ENCODE measurements around the gene CBARP.

CBARP gene

DNA sequence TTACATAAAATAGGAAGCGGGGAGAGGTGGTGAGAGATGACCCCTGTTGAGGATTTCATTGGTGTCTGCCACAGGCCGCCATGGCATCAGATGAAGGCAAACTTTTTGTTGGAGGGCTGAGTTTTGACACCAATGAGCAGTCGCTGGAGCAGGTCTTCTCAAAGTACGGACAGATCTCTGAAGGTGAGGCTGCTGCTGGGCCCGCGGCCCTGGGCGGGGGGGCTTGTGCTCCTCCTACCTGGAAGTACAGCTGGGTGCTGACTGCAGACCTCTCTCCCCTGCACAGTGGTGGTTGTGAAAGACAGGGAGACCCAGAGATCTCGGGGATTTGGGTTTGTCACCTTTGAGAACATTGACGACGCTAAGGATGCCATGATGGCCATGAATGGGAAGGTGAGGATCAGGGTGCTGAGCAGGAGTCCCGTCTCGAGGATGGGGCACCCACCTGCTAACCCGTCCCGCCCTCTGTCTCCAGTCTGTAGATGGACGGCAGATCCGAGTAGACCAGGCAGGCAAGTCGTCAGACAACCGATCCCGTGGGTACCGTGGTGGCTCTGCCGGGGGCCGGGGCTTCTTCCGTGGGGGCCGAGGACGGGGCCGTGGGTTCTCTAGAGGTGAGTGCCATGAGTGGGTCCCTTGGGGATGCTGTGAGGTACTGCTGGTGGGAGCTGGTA, 33.2 kb upstream of the CBARP start:
- no peak for DNase-seq
- Histone ChIP-seq H3K4me3 (ENCODE audit: control insufficient read depth in 1 of 7, extremely low read depth in 1 of 7, insufficient read depth in 4 of 7, low read depth in 2 of 7, low read length in 6 of 7) (peak overlapping the region in 5 of 7 experiments; percentile 26 to 94 (median 87)), H3K27me3 (replicated peaks in 2 of 5; ENCODE audit: control insufficient read depth in 4 of 5, insufficient read depth in 5 of 5, low read length in 4 of 5) (peaks cover 0 to 6% (median 0%) of the 10 kb centered on the region in 5 experiments), H3K36me3 (ENCODE audit: control insufficient read depth in 4 of 4, insufficient read depth in 4 of 4, low read length in 3 of 4) (peaks cover 2 to 45% (median 39%) of the 10 kb centered on the region in 4 experiments), H3K9me3 (ENCODE audit: control extremely low read depth in 1 of 5, control insufficient read depth in 4 of 5, insufficient read depth in 2 of 5, low read depth in 1 of 5, low read length in 4 of 5) (no peaks in the 10 kb centered on the region), H3K27ac (ENCODE audit: insufficient read depth in 1 of 2, low read depth in 1 of 2, low read length in 2 of 2, poor library complexity in 1 of 2, severe bottlenecking in 2 of 2) (peak overlapping the region; percentile 33 to 94), H3K4me1 (ENCODE audit: control extremely low read depth in 1 of 4, control insufficient read depth in 4 of 4, insufficient read depth in 4 of 4, low read length in 3 of 4) (peaks cover 8 to 85% (median 79%) of the 10 kb centered on the region in 4 experiments)
- ChIA-PET POLR2A (interaction anchor here (0.5 to 1.4 kb wide), 2 partner anchors 18 to 148 kb away, joined by 4 to 5 read pairs; no protein-coding TSS in a partner anchor), CTCF (interaction anchor here (1.2 kb wide), 1 partner anchor 26 kb away, joined by 4 read pairs; no protein-coding TSS in a partner anchor)
- 92% methylated on average over 24 of the region's 26 CpGs for WGBS (ENCODE audit: insufficient coverage)

- DNase-seq = no peak
- Histone ChIP-seq H3K36me3 (ENCODE audit: control insufficient read depth in 4 of 4, insufficient read depth in 4 of 4, low read length in 3 of 4) (peaks cover 2 to 45% (median 39%) of the 10 kb centered on the region in 4 experiments), H3K27ac (ENCODE audit: insufficient read depth in 1 of 2, low read depth in 1 of 2, low read length in 2 of 2, poor library complexity in 1 of 2, severe bottlenecking in 2 of 2) (peak overlapping the region; percentile 90 to 94), H3K4me3 (ENCODE audit: control insufficient read depth in 1 of 7, extremely low read depth in 1 of 7, insufficient read depth in 4 of 7, low read depth in 2 of 7, low read length in 6 of 7) (peak overlapping the region; percentile 29 to 94 (median 81)), H3K9me3 (ENCODE audit: control extremely low read depth in 1 of 5, control insufficient read depth in 4 of 5, insufficient read depth in 2 of 5, low read depth in 1 of 5, low read length in 4 of 5) (no peaks in the 10 kb centered on the region), H3K27me3 (replicated peaks in 2 of 5; ENCODE audit: control insufficient read depth in 4 of 5, insufficient read depth in 5 of 5, low read length in 4 of 5) (peaks cover 0 to 6% (median 0%) of the 10 kb centered on the region in 5 experiments), H3K4me1 (ENCODE audit: control extremely low read depth in 1 of 4, control insufficient read depth in 4 of 4, insufficient read depth in 4 of 4, low read length in 3 of 4) (peaks cover 8 to 86% (median 84%) of the 10 kb centered on the region in 4 experiments)
- 10% methylated on average over 4 of the region's 8 CpGs for WGBS (ENCODE audit: insufficient coverage)
- ChIA-PET POLR2A (interaction anchor here (0.5 to 5.0 kb wide), 4 partner anchors 9 to 244 kb away, joined by 3 to 98 read pairs (median 6); partner anchors contain the start of gene CNN2), CTCF (interaction anchor here (1.2 kb wide), 1 partner anchor 26 kb away, joined by 4 read pairs; no protein-coding TSS in a partner anchor)
These were observed 32.5 kb upstream of the CBARP start for GRCh38 chr19:1270213-1270853.

DNA sequence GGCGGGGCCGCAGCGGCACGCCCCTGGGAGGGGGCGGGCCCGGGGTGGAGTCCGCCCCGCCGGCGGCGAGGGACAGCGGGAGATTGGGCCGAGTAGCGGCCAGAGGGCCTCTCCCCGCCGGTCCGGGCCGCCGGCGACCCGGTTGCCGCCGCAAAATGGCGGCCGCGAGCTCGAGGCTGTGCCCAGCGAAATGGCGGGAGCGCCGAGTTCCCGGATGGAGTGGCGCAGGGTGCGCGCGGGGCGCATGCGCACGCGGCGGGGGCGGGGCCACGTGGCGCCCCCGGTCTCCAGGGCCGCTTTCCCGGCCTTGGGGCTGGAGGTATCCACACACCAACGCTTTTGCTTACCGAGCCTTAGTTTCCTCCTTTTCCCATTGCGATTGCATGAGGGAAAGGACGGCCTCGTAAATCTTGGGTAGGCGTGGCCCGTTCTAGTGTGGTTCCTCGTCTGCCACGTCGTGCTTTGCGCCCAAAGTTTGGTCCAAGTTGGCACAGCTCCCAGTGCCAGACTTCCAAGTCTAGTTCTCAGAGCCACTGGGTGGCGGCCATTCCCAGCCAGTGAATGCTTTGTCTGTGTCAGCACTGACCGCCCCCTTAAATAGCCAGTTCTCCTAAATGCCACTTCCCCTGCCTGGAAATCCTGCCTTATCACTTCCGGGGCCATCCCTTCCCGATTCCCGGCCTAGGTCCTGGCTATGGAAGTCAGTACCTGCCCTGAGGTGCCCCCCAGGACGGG, 31.8 kb upstream of the CBARP start:
- H3K27ac ChIP-seq (ENCODE audit: insufficient read depth in 1 of 2, low read depth in 1 of 2, low read length in 2 of 2, poor library complexity in 1 of 2, severe bottlenecking in 2 of 2) = peak overlapping the region; percentile 90 to 94
- peaks cover 8 to 83% (median 82%) of the 10 kb centered on the region in 4 experiments for H3K4me1 ChIP-seq (ENCODE audit: control extremely low read depth in 1 of 4, control insufficient read depth in 4 of 4, insufficient read depth in 4 of 4, low read length in 3 of 4)
- ChIA-PET CTCF (interaction anchor here (1.0 to 17.7 kb wide), 3 partner anchors 10 to 113 kb away, joined by 4 to 268 read pairs (median 5); no protein-coding TSS in a partner anchor), POLR2A (interaction anchor here (0.6 to 5.0 kb wide), 13 partner anchors 9 to 1512 kb away, joined by 3 to 98 read pairs (median 6); partner anchors contain the start of genes ATP5F1D, CNN2 and MIDN)
- H3K4me3 ChIP-seq (ENCODE audit: control insufficient read depth in 1 of 7, extremely low read depth in 1 of 7, insufficient read depth in 4 of 7, low read depth in 2 of 7, low read length in 6 of 7) = peak overlapping the region; percentile 68 to 94 (median 83)
- peaks cover 0 to 6% (median 0%) of the 10 kb centered on the region in 5 experiments for H3K27me3 ChIP-seq (replicated peaks in 2 of 5; ENCODE audit: control insufficient read depth in 4 of 5, insufficient read depth in 5 of 5, low read length in 4 of 5)
- peak; percentile 78 to 88 (median 84) for DNase-seq
- under 1% methylated on average over 60 of the region's 64 CpGs for WGBS (ENCODE audit: insufficient coverage)
- H3K36me3 ChIP-seq (ENCODE audit: control insufficient read depth in 4 of 4, insufficient read depth in 4 of 4, low read length in 3 of 4) = peaks cover 2 to 41% (median 37%) of the 10 kb centered on the region in 4 experiments
- no peaks in the 10 kb centered on the region for H3K9me3 ChIP-seq (ENCODE audit: control extremely low read depth in 1 of 5, control insufficient read depth in 4 of 5, insufficient read depth in 2 of 5, low read depth in 1 of 5, low read length in 4 of 5)

DNA sequence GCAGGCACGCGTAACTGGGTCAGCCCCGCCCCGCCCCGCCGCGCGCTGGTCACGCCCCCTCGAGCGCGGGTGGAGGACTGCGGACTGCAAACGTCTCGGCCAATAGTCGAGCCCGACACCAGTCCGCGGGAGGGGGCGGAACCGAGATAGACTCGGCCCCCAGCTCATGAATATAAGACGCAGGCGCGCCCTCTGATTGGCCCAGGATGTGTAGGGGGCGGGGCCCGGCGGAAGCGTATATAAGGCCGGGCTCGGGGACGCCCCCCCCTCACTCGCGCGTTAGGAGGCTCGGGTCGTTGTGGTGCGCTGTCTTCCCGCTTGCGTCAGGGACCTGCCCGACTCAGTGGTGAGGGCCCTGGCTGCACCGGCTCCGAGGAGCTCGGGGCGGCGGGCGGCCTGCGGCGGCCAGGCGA, 31.3 kb upstream of the CBARP start, which contains the start of gene CIRBP:
Gene CIRBP (plus strand): TSS at position 268 of the 413 bp plus-strand sequence. CDS start 1,602 bp downstream, outside the sequence.
- Histone ChIP-seq H3K27me3 (replicated peaks in 2 of 5; ENCODE audit: control insufficient read depth in 4 of 5, insufficient read depth in 5 of 5, low read length in 4 of 5) (peaks cover 0 to 6% (median 0%) of the 10 kb centered on the region in 5 experiments), H3K4me1 (ENCODE audit: control extremely low read depth in 1 of 4, control insufficient read depth in 4 of 4, insufficient read depth in 4 of 4, low read length in 3 of 4) (peaks cover 8 to 79% (median 76%) of the 10 kb centered on the region in 4 experiments), H3K36me3 (ENCODE audit: control insufficient read depth in 4 of 4, insufficient read depth in 4 of 4, low read length in 3 of 4) (peaks cover 0 to 36% (median 33%) of the 10 kb centered on the region in 4 experiments), H3K9me3 (ENCODE audit: control extremely low read depth in 1 of 5, control insufficient read depth in 4 of 5, insufficient read depth in 2 of 5, low read depth in 1 of 5, low read length in 4 of 5) (no peaks in the 10 kb centered on the region), H3K4me3 (ENCODE audit: control insufficient read depth in 1 of 7, extremely low read depth in 1 of 7, insufficient read depth in 4 of 7, low read depth in 2 of 7, low read length in 6 of 7) (peak within 1 kb of the TSS; percentile 68 to 94 (median 83)), H3K27ac (ENCODE audit: insufficient read depth in 1 of 2, low read depth in 1 of 2, low read length in 2 of 2, poor library complexity in 1 of 2, severe bottlenecking in 2 of 2) (peak within 1 kb of the TSS; percentile 90 to 94)
- POLR2A ChIA-PET = interaction anchor here (0.6 to 5.0 kb wide), 15 partner anchors 8 to 337 kb away, joined by 3 to 98 read pairs (median 5); partner anchors contain the start of genes ATP5F1D and MIDN
- peak; percentile 98 to 99 (median 99) for DNase-seq
- CTCF ChIA-PET = interaction anchor here (1.0 to 17.7 kb wide), 4 partner anchors 10 to 114 kb away, joined by 4 to 268 read pairs (median 6); partner anchors contain the start of gene ATP5F1D
- WGBS (ENCODE audit: insufficient coverage) = 0% methylated on average over 35 of the region's 50 CpGs

GRCh38 chr19:1268226-1269064, 30.6 kb upstream of the CBARP start:
- H3K27me3 ChIP-seq (replicated peaks in 2 of 5; ENCODE audit: control insufficient read depth in 4 of 5, insufficient read depth in 5 of 5, low read length in 4 of 5) = peaks cover 0 to 6% (median 0%) of the 10 kb centered on the region in 5 experiments
- 68% methylated on average over 30 of the region's 40 CpGs for WGBS (ENCODE audit: insufficient coverage)
- no peak overlapping the region for H3K27ac ChIP-seq (ENCODE audit: insufficient read depth in 1 of 2, low read depth in 1 of 2, low read length in 2 of 2, poor library complexity in 1 of 2, severe bottlenecking in 2 of 2)
- H3K4me3 ChIP-seq (ENCODE audit: control insufficient read depth in 1 of 7, extremely low read depth in 1 of 7, insufficient read depth in 4 of 7, low read depth in 2 of 7, low read length in 6 of 7) = peak overlapping the region in 3 of 7 experiments; percentile 35 to 87 (median 79)
- ChIA-PET POLR2A (interaction anchor here (0.6 to 5.0 kb wide), 16 partner anchors 8 to 336 kb away, joined by 3 to 98 read pairs (median 6); partner anchors contain the start of genes ATP5F1D and MIDN), CTCF (interaction anchor here (1.0 to 17.7 kb wide), 5 partner anchors 9 to 115 kb away, joined by 4 to 268 read pairs (median 6); partner anchors contain the start of gene ATP5F1D)
- peaks cover 0 to 29% (median 27%) of the 10 kb centered on the region in 4 experiments for H3K36me3 ChIP-seq (ENCODE audit: control insufficient read depth in 4 of 4, insufficient read depth in 4 of 4, low read length in 3 of 4)
- no peaks in the 10 kb centered on the region for H3K9me3 ChIP-seq (ENCODE audit: control extremely low read depth in 1 of 5, control insufficient read depth in 4 of 5, insufficient read depth in 2 of 5, low read depth in 1 of 5, low read length in 4 of 5)
- no peak for DNase-seq
- peaks cover 8 to 77% (median 74%) of the 10 kb centered on the region in 4 experiments for H3K4me1 ChIP-seq (ENCODE audit: control extremely low read depth in 1 of 4, control insufficient read depth in 4 of 4, insufficient read depth in 4 of 4, low read length in 3 of 4)

All from common myeloid progenitor, CD34-positive (primary cell).